ENCODE measurements around the gene GNG13. TPM values are rescaled to one million over a fixed set of nuclear protein-coding genes. Genes with fewer than 3 reads are reported as not detected.

Gene GNG13
- polyA plus RNA-seq, 2 of the 4 experiments (the other 2 are of a cell fraction), result 0.09 TPM; not detected in 1

GRCh38 chr16:765488-765865, 35.1 kb downstream of the GNG13 start:
- no peak for DNase-seq (ENCODE audit: low read depth in 1 of 2, low spot score in 1 of 2)
- Histone ChIP-seq H3K9me3 (no peaks in the 10 kb centered on the region), H3K4me2 (no peak overlapping the region), H3K4me3 (no peak overlapping the region), H3K27ac (no peak overlapping the region), H3K4me1 (peaks cover 36% of the 10 kb centered on the region)
- ChIA-PET POLR2A (no interaction called here), CTCF (interaction anchor here (1.7 to 15.8 kb wide), 3 partner anchors 21 to 53 kb away, joined by 4 to 105 read pairs (median 5); partner anchors contain the start of genes CHTF18, CIAO3 and RPUSD1)
- no peak for ATAC-seq
- FAIRE-seq, result no peak
- no peak for TF ChIP-seq EHF (CRISPR knock-in tag; IDR thresholded peaks at IDR 0.05)
- TF ChIP-seq ATOH8 (CRISPR knock-in tag; IDR thresholded peaks at IDR 0.05; ENCODE audit: low read depth), result no peak
- TF ChIP-seq ESRRA (IDR thresholded peaks at IDR 0.05; ENCODE audit: borderline replicate concordance, low read length), result no peak
- TF ChIP-seq E2F6 (IDR thresholded peaks at IDR 0.05; ENCODE audit: borderline replicate concordance, low read depth), result no peak
- TF ChIP-seq NFE2L2 (conservative IDR thresholded peaks at IDR 0.05; ENCODE audit: low read length), result no peak
- no peak for TF ChIP-seq HOXA7 (CRISPR knock-in tag; IDR thresholded peaks at IDR 0.05)
- no peak for TF ChIP-seq POLR2A (IDR thresholded peaks at IDR 0.05; ENCODE audit: low read length)
- TF ChIP-seq ZNF302 (CRISPR knock-in tag; IDR thresholded peaks at IDR 0.05), result no peak
- no peak for TF ChIP-seq MYC (IDR thresholded peaks at IDR 0.05; ENCODE audit: borderline replicate concordance, low read length)
- no peak for TF ChIP-seq CBX8 (IDR thresholded peaks at IDR 0.05)
- 87% methylated on average over 22 of the region's 29 CpGs for WGBS (ENCODE audit: missing lambda C conversion rate)

GRCh38 chr16:764848-765487, 35.6 kb downstream of the GNG13 start:
- POLR2A ChIA-PET, result no interaction called here
- no peak for ATAC-seq
- TF ChIP-seq POLR2AphosphoS2 (conservative IDR thresholded peaks at IDR 0.05; ENCODE audit: low read length), result no peak
- TF ChIP-seq CBX8 (IDR thresholded peaks at IDR 0.05), result no peak
- TF ChIP-seq MAZ (IDR thresholded peaks at IDR 0.05; ENCODE audit: borderline replicate concordance, low read depth, low read length), result no peak
- TF ChIP-seq CBX2 (IDR thresholded peaks at IDR 0.05; ENCODE audit: borderline replicate concordance, low read depth), result no peak
- TF ChIP-seq MAFK (IDR thresholded peaks at IDR 0.05; ENCODE audit: partially characterized antibody), result no peak
- no peak for TF ChIP-seq ZNF302 (CRISPR knock-in tag; IDR thresholded peaks at IDR 0.05)
- TF ChIP-seq ZSCAN20 (CRISPR knock-in tag; IDR thresholded peaks at IDR 0.05), result no peak
- TF ChIP-seq PBX3 (IDR thresholded peaks at IDR 0.05), result no peak
- TF ChIP-seq TP53 (CRISPR knock-in tag; IDR thresholded peaks at IDR 0.05), result no peak

GRCh38 chr16:764184-764750, 36.3 kb downstream of the GNG13 start:
- ChIA-PET CTCF (interaction anchor here (0.8 to 15.8 kb wide), 2 partner anchors 9 to 22 kb away, joined by 4 to 105 read pairs; partner anchors contain the start of genes CHTF18 and RPUSD1), POLR2A (interaction anchor here (0.6 kb wide), 1 partner anchor 15 kb away, joined by 3 read pairs; no protein-coding TSS in a partner anchor)
- no peak for TF ChIP-seq REST (IDR thresholded peaks at IDR 0.05)
- TF ChIP-seq POLR2AphosphoS2 (conservative IDR thresholded peaks at IDR 0.05; ENCODE audit: low read length), result no peak
- no peak for TF ChIP-seq CHD2 (IDR thresholded peaks at IDR 0.05; ENCODE audit: low read length, partially characterized antibody)
- no peak for TF ChIP-seq JUN (IDR thresholded peaks at IDR 0.05)
- no peak for TF ChIP-seq MAZ (IDR thresholded peaks at IDR 0.05; ENCODE audit: borderline replicate concordance, low read depth, low read length)
- TF ChIP-seq HES2 (IDR thresholded peaks at IDR 0.05), result no peak
- TF ChIP-seq TFCP2L1 (CRISPR knock-in tag; IDR thresholded peaks at IDR 0.05), result no peak
- Histone ChIP-seq H3K4me1 (peaks cover 43% of the 10 kb centered on the region), H3K27ac (no peak overlapping the region; a peak in 1 of 6 replicates), H3K4me2 (no peak overlapping the region), H3K4me3 (no peak overlapping the region), H3K9me3 (no peaks in the 10 kb centered on the region)
- ATAC-seq (no peak), FAIRE-seq (no peak), DNase-seq (ENCODE audit: low read depth in 1 of 2, low spot score in 1 of 2) (no peak)
- WGBS (ENCODE audit: missing lambda C conversion rate), result 67% methylated on average over 10 of the region's 20 CpGs

More at GRCh38 chr16:764848-765487, 35.6 kb downstream of the GNG13 start:
- Histone ChIP-seq H3K4me2 (no peak overlapping the region), H3K9me3 (no peaks in the 10 kb centered on the region), H3K4me1 (peaks cover 41% of the 10 kb centered on the region), H3K4me3 (no peak overlapping the region), H3K27ac (no peak overlapping the region)
- FAIRE-seq, result no peak
- 90% methylated on average over 9 of the region's 38 CpGs for WGBS (ENCODE audit: missing lambda C conversion rate)
- CTCF ChIA-PET, result interaction anchor here (0.8 to 15.8 kb wide), 3 partner anchors 8 to 53 kb away, joined by 4 to 105 read pairs (median 4); partner anchors contain the start of genes CHTF18 and RPUSD1
- no peak for DNase-seq (ENCODE audit: low read depth in 1 of 2, low spot score in 1 of 2)
